Measurements from ENCODE around the gene APOA5.

Gene APOA5

GRCh38 chr11:116791002-116791812, 472 bp downstream of the APOA5 start:
- H3K27me3 ChIP-seq (replicated peaks; ENCODE audit: control insufficient read depth, insufficient read depth, low read length): no peaks in the 10 kb centered on the region
- no peak overlapping the region for H3K4me3 ChIP-seq (replicated peaks; ENCODE audit: low read depth, low read length)
- peak; percentile 94 for TF ChIP-seq CTCF (IDR thresholded peaks at IDR 0.05; ENCODE audit: insufficient read depth, low read length, poor library complexity, severe bottlenecking)
- peaks cover 2% of the 10 kb centered on the region; the same call in 1 of the 2 replicates for H3K36me3 ChIP-seq (ENCODE audit: control insufficient read depth, insufficient read depth, low read length)
- DNase-seq (ENCODE audit: extremely low read depth, insufficient read length): peak; percentile 54

- no peak for TF ChIP-seq CTCF (IDR thresholded peaks at IDR 0.05; ENCODE audit: insufficient read depth, low read length, poor library complexity, severe bottlenecking)
- Histone ChIP-seq H3K27me3 (replicated peaks; ENCODE audit: control insufficient read depth, insufficient read depth, low read length) (no peaks in the 10 kb centered on the region), H3K36me3 (ENCODE audit: control insufficient read depth, insufficient read depth, low read length) (peaks cover 7% of the 10 kb centered on the region), H3K4me3 (replicated peaks; ENCODE audit: low read depth, low read length) (no peak overlapping the region)
- DNase-seq (ENCODE audit: extremely low read depth, insufficient read length): no peak
Observed at GRCh38 chr11:116790167-116791001, 1.3 kb downstream of the APOA5 start.

- no peaks in the 10 kb centered on the region for H3K27me3 ChIP-seq (replicated peaks; ENCODE audit: control insufficient read depth, insufficient read depth, low read length)
- TF ChIP-seq CTCF (IDR thresholded peaks at IDR 0.05; ENCODE audit: insufficient read depth, low read length, poor library complexity, severe bottlenecking): no peak
- H3K36me3 ChIP-seq (ENCODE audit: control insufficient read depth, insufficient read depth, low read length): peaks cover 18% of the 10 kb centered on the region
- H3K4me3 ChIP-seq (replicated peaks; ENCODE audit: low read depth, low read length): no peak overlapping the region
- DNase-seq (ENCODE audit: extremely low read depth, insufficient read length): no peak
Observed at GRCh38 chr11:116788975-116789374, 2.7 kb downstream of the APOA5 start.

GRCh38 chr11:116788534-116788933, 3.1 kb downstream of the APOA5 start:
- Histone ChIP-seq H3K36me3 (ENCODE audit: control insufficient read depth, insufficient read depth, low read length) (peaks cover 19% of the 10 kb centered on the region), H3K4me3 (replicated peaks; ENCODE audit: low read depth, low read length) (peak overlapping the region; percentile 78)
- TF ChIP-seq CTCF (IDR thresholded peaks at IDR 0.05; ENCODE audit: insufficient read depth, low read length, poor library complexity, severe bottlenecking): no peak

GRCh38 chr11:116787786-116788486, 3.7 kb downstream of the APOA5 start, which contains the start of gene ZPR1:
ZPR1 (minus strand) TSS chr11:116788023; CDS start chr11:116787990, 33 bp downstream.
- no peaks in the 10 kb centered on the region for H3K27me3 ChIP-seq (replicated peaks; ENCODE audit: control insufficient read depth, insufficient read depth, low read length)
- H3K36me3 ChIP-seq (ENCODE audit: control insufficient read depth, insufficient read depth, low read length): peaks cover 23% of the 10 kb centered on the region
- no peak for TF ChIP-seq CTCF (IDR thresholded peaks at IDR 0.05; ENCODE audit: insufficient read depth, low read length, poor library complexity, severe bottlenecking)
- DNase-seq (ENCODE audit: extremely low read depth, insufficient read length): peak; percentile 79
- H3K4me3 ChIP-seq (replicated peaks; ENCODE audit: low read depth, low read length): peak within 1 kb of the TSS; percentile 78

More at GRCh38 chr11:116788534-116788933, 3.1 kb downstream of the APOA5 start:
- no peaks in the 10 kb centered on the region for H3K27me3 ChIP-seq (replicated peaks; ENCODE audit: control insufficient read depth, insufficient read depth, low read length)
- DNase-seq (ENCODE audit: extremely low read depth, insufficient read length): no peak
